Spinal cord (tissue), 10 donors: Measurements from ENCODE around the gene IL23A. TPM values are rescaled to one million over a fixed set of nuclear protein-coding genes. Genes with fewer than 3 reads are reported as not detected.
"Not testable (repeated sequence)": the region's sequence is repeated elsewhere in the genome, so short reads cannot be mapped to it uniquely, and the experiment has no call there.

Experiments
- DNase-seq, 6 donors: peaks; one replicate each; pipeline versions ENCODE4 v3.0.0 to v3.0.0-alpha.2; 2013 to 2015; ENCODE audit warnings: low spot score in 6 of 6, low read depth in 4 of 6
- H3K27ac ChIP-seq: one replicate; pipeline ENCODE4 v1.5.1; 2013; ENCODE audit warnings: low read depth, low read length, control low read depth
- H3K27me3 ChIP-seq: one replicate; pipeline ENCODE4 v1.6.1; 2013; ENCODE audit warnings: low read length; ENCODE audit not compliant: control insufficient read depth, insufficient read depth
- H3K36me3 ChIP-seq: one replicate; pipeline ENCODE4 v1.6.1; 2013; ENCODE audit warnings: low read length; ENCODE audit not compliant: control insufficient read depth, insufficient read depth
- H3K4me1 ChIP-seq: one replicate; pipeline ENCODE4 v1.6.1; 2013; ENCODE audit warnings: low read length; ENCODE audit not compliant: control insufficient read depth, insufficient read depth
- H3K4me3 ChIP-seq: one replicate; pipeline ENCODE4 v1.5.1; 2013; ENCODE audit warnings: low read depth, low read length, control low read depth
- H3K9me3 ChIP-seq: one replicate; pipeline ENCODE4 v1.6.1; 2013; ENCODE audit warnings: low read length; ENCODE audit not compliant: control insufficient read depth, insufficient read depth
- WGBS: methylation state at CpG from one replicate; pipeline ENCODE4 v1.1.5; 2013; ENCODE audit warnings: missing lambda C conversion rate; ENCODE audit not compliant: insufficient coverage; 5-methylcytosine and 5-hydroxymethylcytosine counted together
- polyA plus RNA-seq, 2 donors: library from polyadenylated mRNA; unstranded; fragments of 120-200 nt; gene quantifications; one replicate each; pipeline ENCODE4 v1.2.1, GENCODE V29; 2013; ENCODE audit not compliant: insufficient read length in 2 of 2
- total RNA-seq, 2 donors: library from RNA; depleted of rRNA in 1 of 2; stranded (reverse); fragments of 120-200 nt in 1 of 2; fragments of >200 nt in 1 of 2; gene quantifications; one replicate each; pipeline versions ENCODE4 v1.2.3 to v1.2.4, GENCODE V29; 2013 to 2014
- donor health status: healthy.

IL23A gene
- total and polyA plus RNA-seq, 4 donors, result 0.22 to 0.80 (median 0.46) TPM; not detected in 1

DNA sequence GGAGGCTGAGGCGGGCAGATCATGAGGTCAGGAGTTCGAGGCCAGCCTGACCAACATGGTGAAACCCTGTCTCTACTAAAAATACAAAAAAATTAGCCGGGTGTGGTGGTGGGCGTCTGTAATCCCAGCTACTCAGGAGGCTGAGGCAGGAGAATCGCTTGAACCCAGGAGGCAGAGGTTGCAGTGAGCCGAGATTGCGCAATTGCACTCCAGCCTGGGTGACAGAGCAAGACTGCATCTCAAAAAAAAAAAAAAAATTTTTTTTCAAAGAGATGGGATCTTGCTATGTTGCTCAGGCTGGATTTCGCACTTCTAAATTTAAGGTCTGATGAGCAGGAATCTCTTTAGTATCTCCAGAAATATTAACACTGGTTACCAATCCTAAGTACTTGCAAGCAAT, 17.1 kb upstream of the IL23A start:
- not testable (repeated sequence) for H3K27ac ChIP-seq, H3K4me1 ChIP-seq, DNase-seq, H3K4me3 ChIP-seq, H3K27me3 ChIP-seq, H3K9me3 ChIP-seq
- H3K36me3 ChIP-seq, result peaks cover 54% of the 10 kb centered on the region
- 89% methylated on average over 3 of the region's 8 CpGs for WGBS

DNA sequence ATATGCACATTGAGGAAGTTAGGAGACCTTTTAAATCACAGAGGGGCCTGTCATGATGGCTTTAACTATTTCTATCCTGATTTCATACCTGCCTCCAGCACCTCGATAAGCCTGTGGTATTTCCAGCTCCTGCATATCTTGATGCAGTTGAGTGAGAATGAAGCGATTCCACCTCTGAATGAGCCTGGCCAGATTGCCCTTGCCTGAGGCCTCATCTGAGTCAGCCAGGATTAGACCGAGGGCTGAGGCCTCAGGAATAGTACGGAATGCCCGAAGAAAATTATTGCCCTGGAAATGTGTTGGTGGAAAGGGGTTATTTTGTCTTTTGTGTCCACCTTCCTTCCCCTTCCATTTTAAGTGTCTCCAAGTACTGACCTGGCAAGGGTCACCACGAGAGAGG, 14.5 kb upstream of the IL23A start:
- WGBS, result 100% methylated on average over 2 of the region's 6 CpGs
- peaks cover 63% of the 10 kb centered on the region for H3K36me3 ChIP-seq
- no peak for DNase-seq
- H3K27ac ChIP-seq, result no peak overlapping the region
- H3K4me1 ChIP-seq, result no peaks in the 10 kb centered on the region
- H3K9me3 ChIP-seq, result no peaks in the 10 kb centered on the region
- H3K27me3 ChIP-seq, result no peaks in the 10 kb centered on the region
- no peak overlapping the region for H3K4me3 ChIP-seq

DNA sequence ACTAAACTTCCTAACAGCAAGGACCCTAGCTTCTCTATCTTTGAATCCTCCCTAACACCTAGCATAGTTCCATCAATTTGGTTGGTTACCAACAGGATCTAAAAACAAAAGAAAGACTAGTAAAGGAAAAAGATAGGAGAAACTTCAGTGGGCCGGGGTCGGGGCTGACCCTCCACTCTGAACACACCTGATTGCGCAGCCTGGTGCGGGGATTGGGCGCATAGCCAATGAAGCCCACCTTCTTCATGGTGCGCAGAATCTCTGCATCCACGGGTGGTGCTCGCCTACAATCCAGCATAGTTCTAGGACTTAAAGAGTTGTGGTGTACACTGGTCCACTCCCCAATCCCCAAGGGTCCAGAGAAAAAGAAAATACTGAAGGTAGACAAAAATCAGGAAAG, 12.6 kb upstream of the IL23A start:
- no peak for DNase-seq
- Histone ChIP-seq H3K4me3 (no peak overlapping the region), H3K27me3 (no peaks in the 10 kb centered on the region), H3K9me3 (no peaks in the 10 kb centered on the region), H3K36me3 (peaks cover 52% of the 10 kb centered on the region), H3K27ac (no peak overlapping the region), H3K4me1 (no peaks in the 10 kb centered on the region)
- 100% methylated on average over 2 of the region's 8 CpGs for WGBS

DNA sequence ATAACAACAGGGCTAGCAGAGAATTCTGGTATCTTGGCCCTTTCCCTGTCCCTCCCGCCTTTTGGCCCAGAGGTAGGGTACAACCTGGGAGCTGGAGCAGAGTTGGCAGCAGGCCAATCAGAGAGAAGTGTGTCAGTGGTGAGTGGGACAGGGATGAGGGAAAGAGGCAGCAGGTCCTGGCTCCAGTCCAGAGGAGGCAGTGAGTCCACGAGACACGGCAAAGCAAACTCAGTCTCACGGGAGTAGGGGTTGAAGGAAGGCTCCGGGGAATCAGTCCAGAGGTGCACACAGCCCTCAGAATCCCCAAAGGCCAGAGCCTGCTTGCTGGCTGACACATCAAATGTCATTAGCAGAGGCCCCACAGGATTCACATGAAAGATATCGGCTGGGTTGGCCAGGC, 12.2 kb upstream of the IL23A start:
- no peak for DNase-seq
- H3K36me3 ChIP-seq, result peaks cover 51% of the 10 kb centered on the region
- 89% methylated on average over 5 of the region's 6 CpGs for WGBS
- H3K4me3 ChIP-seq, result no peak overlapping the region
- no peaks in the 10 kb centered on the region for H3K9me3 ChIP-seq
- H3K27me3 ChIP-seq, result no peaks in the 10 kb centered on the region
- H3K4me1 ChIP-seq, result no peaks in the 10 kb centered on the region
- H3K27ac ChIP-seq, result no peak overlapping the region

DNA sequence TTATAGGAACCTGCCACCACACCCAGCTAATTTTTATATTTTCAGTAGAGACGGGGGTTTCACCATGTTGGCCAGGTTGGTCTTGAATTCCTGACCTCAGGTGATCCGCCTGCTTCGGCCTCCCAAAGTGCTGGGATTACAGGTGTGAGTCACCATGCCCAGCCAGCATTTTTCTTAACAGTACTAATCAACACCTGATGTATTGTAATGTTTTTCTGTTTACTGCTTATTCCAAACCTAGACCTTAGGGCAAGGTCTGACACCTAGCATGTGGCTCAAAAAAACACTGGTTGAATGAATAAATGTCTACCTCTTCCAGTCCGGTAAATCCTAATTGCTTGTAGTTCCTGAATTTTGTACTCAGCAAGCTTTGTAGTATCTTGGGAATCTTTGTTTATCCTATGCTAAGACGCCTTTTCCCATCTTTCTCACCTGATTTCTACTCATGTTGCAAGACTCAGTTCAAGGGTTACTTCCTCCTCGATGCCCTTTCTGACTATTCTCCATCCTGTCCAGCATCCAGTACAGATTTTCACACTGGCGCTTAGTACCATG, 7.7 kb upstream of the IL23A start:
- Histone ChIP-seq H3K9me3 (no peaks in the 10 kb centered on the region), H3K27ac (no peak overlapping the region), H3K36me3 (peaks cover 23% of the 10 kb centered on the region), H3K27me3 (no peaks in the 10 kb centered on the region), H3K4me1 (peaks cover 15% of the 10 kb centered on the region), H3K4me3 (no peak overlapping the region)
- WGBS, result no CpG with 5 or more reads among the region's 7 CpGs
- no peak for DNase-seq

DNA sequence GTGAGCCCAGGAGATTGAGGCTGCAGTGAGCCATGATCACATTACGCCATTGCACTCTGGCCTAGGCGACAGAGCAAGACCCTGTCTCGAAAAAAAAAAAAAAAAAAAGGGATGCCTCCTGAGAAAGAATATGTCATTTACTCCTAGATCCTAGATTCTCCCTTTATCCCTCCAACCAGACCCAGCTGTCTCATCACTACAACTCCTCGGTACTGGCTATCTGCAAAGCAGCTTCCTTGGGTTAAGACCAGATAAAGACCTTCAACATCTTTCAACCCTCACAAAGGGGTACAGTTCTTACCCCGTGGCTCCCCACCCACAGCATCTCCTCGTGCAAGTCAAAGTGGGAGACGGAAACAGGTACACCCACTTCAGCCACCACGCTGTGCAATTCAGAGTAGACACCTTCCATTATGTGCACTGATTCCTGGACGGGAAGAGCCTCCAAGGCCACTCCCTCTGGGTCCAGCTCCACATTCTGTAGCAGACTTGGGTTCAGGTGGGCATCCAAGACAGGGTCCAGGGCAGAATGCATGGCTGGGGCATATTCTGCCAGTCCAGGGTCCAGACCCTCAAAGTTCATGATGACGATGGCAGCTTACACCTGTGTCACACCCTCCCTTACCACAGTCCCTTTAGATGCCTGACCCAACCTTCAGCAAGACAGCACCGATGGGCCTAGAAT, 6.0 kb upstream of the IL23A start:
- H3K4me3 ChIP-seq, result peak overlapping the region; percentile 76
- peak overlapping the region; percentile 96 for H3K27ac ChIP-seq
- 95% methylated on average over 10 of the region's 11 CpGs for WGBS
- H3K4me1 ChIP-seq, result peaks cover 15% of the 10 kb centered on the region
- no peaks in the 10 kb centered on the region for H3K27me3 ChIP-seq
- peaks cover 9% of the 10 kb centered on the region for H3K36me3 ChIP-seq
- H3K9me3 ChIP-seq, result no peaks in the 10 kb centered on the region
- no peak for DNase-seq

DNA sequence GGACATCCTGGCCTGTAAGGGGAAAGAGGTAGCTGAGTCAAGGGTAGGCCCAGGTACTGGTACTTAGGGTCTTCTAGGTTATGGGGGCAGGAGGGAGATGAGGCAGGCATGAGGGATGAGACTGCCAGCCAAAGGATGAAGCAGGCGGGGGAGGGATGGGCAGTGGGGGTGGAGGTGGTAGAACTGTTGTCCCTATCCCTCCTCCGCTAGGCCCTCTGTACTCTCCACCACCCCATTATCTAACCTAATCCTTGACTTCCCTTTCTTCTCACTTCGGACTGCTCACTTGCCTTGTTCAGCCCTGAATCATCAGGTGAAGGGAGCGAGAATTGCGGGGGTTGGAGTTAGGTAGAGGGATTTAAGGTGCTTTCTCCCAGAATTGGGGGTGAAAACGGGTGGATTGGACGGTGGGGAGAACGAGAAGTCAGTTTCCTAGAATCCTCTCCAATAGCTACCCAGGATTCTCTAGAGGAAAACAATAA, 5.4 kb upstream of the IL23A start:
- Histone ChIP-seq H3K27me3 (no peaks in the 10 kb centered on the region), H3K36me3 (peaks cover 3% of the 10 kb centered on the region), H3K27ac (peak overlapping the region; percentile 96), H3K9me3 (no peaks in the 10 kb centered on the region), H3K4me3 (peak overlapping the region; percentile 76), H3K4me1 (peaks cover 15% of the 10 kb centered on the region)
- WGBS, result no CpG with 5 or more reads among the region's 8 CpGs
- DNase-seq, result peak in 1 of 6 donors; percentile 1

DNA sequence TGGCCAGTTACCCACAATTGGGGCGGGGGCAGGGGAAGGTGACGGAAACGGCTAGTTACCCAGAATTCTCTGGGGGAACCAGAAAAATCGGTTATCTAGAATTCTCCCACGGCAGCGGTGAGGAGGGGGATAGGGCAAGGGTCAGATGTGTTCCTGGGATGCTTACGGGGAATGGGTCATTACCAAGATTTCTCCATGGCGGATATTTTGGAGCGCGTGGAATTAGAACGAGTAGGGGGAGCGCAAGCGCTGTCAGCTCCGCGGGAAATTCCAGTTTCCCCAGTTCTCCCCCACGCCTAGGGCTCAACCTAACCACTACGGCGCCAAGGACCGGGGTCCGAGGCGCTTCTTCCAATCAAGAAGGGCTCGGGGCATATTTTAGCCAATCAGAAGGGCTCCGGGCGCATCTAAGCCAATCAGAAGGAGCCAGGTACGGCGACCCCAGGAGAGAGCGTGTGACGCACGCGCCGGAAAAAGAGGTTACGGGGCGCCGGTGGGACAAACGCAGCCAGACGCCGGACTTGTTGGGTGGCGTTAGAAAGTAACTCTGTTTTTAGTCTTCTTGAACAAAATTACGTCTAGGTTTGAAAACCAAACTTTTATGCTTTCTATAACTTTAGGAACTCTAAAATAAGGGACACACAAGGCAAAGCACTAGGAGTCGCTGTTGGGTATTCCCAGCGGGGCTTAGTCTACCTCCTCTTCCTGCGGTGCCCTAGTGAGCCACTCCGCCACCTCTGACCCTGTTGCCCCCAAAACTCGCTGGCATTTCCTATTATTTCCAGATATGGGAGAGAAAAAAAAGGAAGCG, 4.8 kb upstream of the IL23A start, which contains the start of gene PAN2:
Gene PAN2 (minus strand): TSS at position 322 of the 811 bp plus-strand sequence. CDS start 906 bp downstream, outside the sequence.
- Histone ChIP-seq H3K4me1 (peaks cover 15% of the 10 kb centered on the region), H3K36me3 (no peaks in the 10 kb centered on the region), H3K9me3 (no peaks in the 10 kb centered on the region), H3K27me3 (no peaks in the 10 kb centered on the region), H3K27ac (peak within 1 kb of the TSS; percentile 96), H3K4me3 (peak within 1 kb of the TSS; percentile 76)
- DNase-seq, result peak; percentile 90 to 99 (median 95)
- WGBS, result 0% methylated on average over 38 of the region's 45 CpGs

DNA sequence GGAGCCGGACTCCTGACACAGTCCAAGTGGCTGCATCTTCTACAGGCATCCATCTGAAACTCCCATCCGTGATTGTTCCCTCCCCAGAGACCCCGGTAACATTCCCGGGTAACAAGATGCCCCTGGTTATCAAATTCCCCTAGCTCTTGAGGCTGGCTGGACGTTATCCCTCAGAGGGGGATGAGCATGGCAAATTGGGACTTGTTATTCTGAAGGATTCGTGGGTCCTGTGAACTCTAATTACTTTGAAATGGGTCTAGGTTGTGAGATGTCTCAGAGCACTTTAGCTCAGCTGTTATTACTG, 4.2 kb upstream of the IL23A start:
- Histone ChIP-seq H3K4me3 (peak overlapping the region; percentile 76), H3K9me3 (no peaks in the 10 kb centered on the region), H3K27ac (peak overlapping the region; percentile 96), H3K36me3 (no peaks in the 10 kb centered on the region), H3K4me1 (peaks cover 15% of the 10 kb centered on the region), H3K27me3 (no peaks in the 10 kb centered on the region)
- no CpG with 5 or more reads among the region's 6 CpGs for WGBS
- DNase-seq, result no peak
